ENCODE data around the gene PRDM8. TPM values are rescaled to one million over a fixed set of nuclear protein-coding genes. Genes with fewer than 3 reads are reported as not detected.

PRDM8 gene
- total RNA-seq, 3 donors from 2014 or later: 1.2 to 7.0 (median 5.9) TPM

- peak overlapping the region; percentile 61 to 87 (median 65) for H3K4me3 ChIP-seq
- intact Hi-C loops (cut with DNase I; ENCODE audit: low total_unique reads): no loop called here
- H3K27me3 ChIP-seq: peaks cover 0 to 62% of the 10 kb centered on the region in 2 donors
- H3K9me3 ChIP-seq: no peaks in the 10 kb centered on the region
- peak overlapping the region in 1 of 2 donors; percentile 89 for H3K27ac ChIP-seq
- H3K36me3 ChIP-seq: no peaks in the 10 kb centered on the region
- peaks cover 4 to 5% of the 10 kb centered on the region in 2 donors for H3K4me1 ChIP-seq
- DNase-seq (ENCODE audit: low spot score in 2 of 2): no peak
- TF ChIP-seq POLR2A (IDR thresholded peaks at IDR 0.05) (no peak), POLR2AphosphoS5 (IDR thresholded peaks at IDR 0.05) (no peak), CTCF (IDR thresholded peaks at IDR 0.05) (no peak)
Measured at GRCh38 chr4:80201252-80202151, 4.2 kb downstream of the PRDM8 start.

GRCh38 chr4:80202190-80202711 is 4.9 kb downstream of the PRDM8 start:
- DNase-seq (ENCODE audit: low spot score in 2 of 2): peak in 1 of 2 donors; percentile 54
- H3K27ac ChIP-seq: peak overlapping the region; percentile 48 to 89
- H3K4me3 ChIP-seq: peak overlapping the region; percentile 61 to 87 (median 65)
- intact Hi-C loops (cut with DNase I; ENCODE audit: low total_unique reads): no loop called here
- H3K4me1 ChIP-seq: peaks cover 4 to 5% of the 10 kb centered on the region in 2 donors
- peaks cover 0 to 60% of the 10 kb centered on the region in 2 donors for H3K27me3 ChIP-seq
- H3K36me3 ChIP-seq: no peaks in the 10 kb centered on the region
- no peaks in the 10 kb centered on the region for H3K9me3 ChIP-seq
- peak; percentile 50 to 68 (median 61) for TF ChIP-seq CTCF (IDR thresholded peaks at IDR 0.05)
- TF ChIP-seq POLR2AphosphoS5 (IDR thresholded peaks at IDR 0.05): no peak

GRCh38 chr4:80202741-80203553 is 5.6 kb downstream of the PRDM8 start:
- intact Hi-C loops (cut with DNase I; ENCODE audit: low total_unique reads): no loop called here

GRCh38 chr4:80204433-80205011 is 7.2 kb downstream of the PRDM8 start:
- DNase-seq (ENCODE audit: low spot score in 2 of 2): no peak
- Histone ChIP-seq H3K4me1 (peaks cover 4 to 5% of the 10 kb centered on the region in 2 donors), H3K27me3 (peaks cover 0 to 51% of the 10 kb centered on the region in 2 donors), H3K4me3 (no peak overlapping the region), H3K9me3 (no peaks in the 10 kb centered on the region), H3K36me3 (no peaks in the 10 kb centered on the region), H3K27ac (no peak overlapping the region)
- no peak for TF ChIP-seq POLR2AphosphoS5 (IDR thresholded peaks at IDR 0.05)
- TF ChIP-seq POLR2A (IDR thresholded peaks at IDR 0.05): no peak
- no peak for TF ChIP-seq CTCF (IDR thresholded peaks at IDR 0.05)
- intact Hi-C loops (cut with DNase I; ENCODE audit: low total_unique reads): no loop called here

More at GRCh38 chr4:80202741-80203553, 5.6 kb downstream of the PRDM8 start:
- Histone ChIP-seq H3K27ac (peak overlapping the region; percentile 48 to 89), H3K27me3 (peaks cover 0 to 58% of the 10 kb centered on the region in 2 donors), H3K4me3 (peak overlapping the region; percentile 61 to 87 (median 65)), H3K36me3 (no peaks in the 10 kb centered on the region), H3K9me3 (no peaks in the 10 kb centered on the region), H3K4me1 (peaks cover 4 to 5% of the 10 kb centered on the region in 2 donors)
- no peak for DNase-seq (ENCODE audit: low spot score in 2 of 2)
- TF ChIP-seq CTCF (IDR thresholded peaks at IDR 0.05) (no peak), POLR2AphosphoS5 (IDR thresholded peaks at IDR 0.05) (no peak), POLR2A (IDR thresholded peaks at IDR 0.05) (no peak)

Measured in breast epithelium (tissue), 4 donors.